ENCODE measurements around the gene SRRM1. TPM values are rescaled to one million over a fixed set of nuclear protein-coding genes. Genes with fewer than 3 reads are reported as not detected.

Gene SRRM1
- total and polyA plus RNA-seq, 10 of the 15 experiments (the other 5 are each of a cell fraction or from before 2014, with no cell fraction given), result 36.8 to 285 (median 126) TPM

- TF ChIP-seq, protein P1, sequence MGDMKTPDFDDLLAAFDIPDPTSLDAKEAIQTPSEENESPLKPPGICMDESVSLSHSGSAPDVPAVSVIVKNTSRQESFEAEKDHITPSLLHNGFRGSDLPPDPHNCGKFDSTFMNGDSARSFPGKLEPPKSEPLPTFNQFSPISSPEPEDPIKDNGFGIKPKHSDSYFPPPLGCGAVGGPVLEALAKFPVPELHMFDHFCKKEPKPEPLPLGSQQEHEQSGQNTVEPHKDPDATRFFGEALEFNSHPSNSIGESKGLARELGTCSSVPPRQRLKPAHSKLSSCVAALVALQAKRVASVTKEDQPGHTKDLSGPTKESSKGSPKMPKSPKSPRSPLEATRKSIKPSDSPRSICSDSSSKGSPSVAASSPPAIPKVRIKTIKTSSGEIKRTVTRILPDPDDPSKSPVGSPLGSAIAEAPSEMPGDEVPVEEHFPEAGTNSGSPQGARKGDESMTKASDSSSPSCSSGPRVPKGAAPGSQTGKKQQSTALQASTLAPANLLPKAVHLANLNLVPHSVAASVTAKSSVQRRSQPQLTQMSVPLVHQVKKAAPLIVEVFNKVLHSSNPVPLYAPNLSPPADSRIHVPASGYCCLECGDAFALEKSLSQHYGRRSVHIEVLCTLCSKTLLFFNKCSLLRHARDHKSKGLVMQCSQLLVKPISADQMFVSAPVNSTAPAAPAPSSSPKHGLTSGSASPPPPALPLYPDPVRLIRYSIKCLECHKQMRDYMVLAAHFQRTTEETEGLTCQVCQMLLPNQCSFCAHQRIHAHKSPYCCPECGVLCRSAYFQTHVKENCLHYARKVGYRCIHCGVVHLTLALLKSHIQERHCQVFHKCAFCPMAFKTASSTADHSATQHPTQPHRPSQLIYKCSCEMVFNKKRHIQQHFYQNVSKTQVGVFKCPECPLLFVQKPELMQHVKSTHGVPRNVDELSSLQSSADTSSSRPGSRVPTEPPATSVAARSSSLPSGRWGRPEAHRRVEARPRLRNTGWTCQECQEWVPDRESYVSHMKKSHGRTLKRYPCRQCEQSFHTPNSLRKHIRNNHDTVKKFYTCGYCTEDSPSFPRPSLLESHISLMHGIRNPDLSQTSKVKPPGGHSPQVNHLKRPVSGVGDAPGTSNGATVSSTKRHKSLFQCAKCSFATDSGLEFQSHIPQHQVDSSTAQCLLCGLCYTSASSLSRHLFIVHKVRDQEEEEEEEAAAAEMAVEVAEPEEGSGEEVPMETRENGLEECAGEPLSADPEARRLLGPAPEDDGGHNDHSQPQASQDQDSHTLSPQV (IDR thresholded peaks at IDR 0.05), result no peak
- TF ChIP-seq HDGF (IDR thresholded peaks at IDR 0.05) (peak; percentile 72; the same call in 1 of the 2 replicates), FOXM1 (IDR thresholded peaks at IDR 0.05; ENCODE audit: low read depth, low read length) (no peak), NRF1 (conservative IDR thresholded peaks at IDR 0.05; ENCODE audit: low read depth, low read length) (peak; percentile 98), ZSCAN29 (IDR thresholded peaks at IDR 0.05) (no peak), RAD51 (IDR thresholded peaks at IDR 0.05) (peak; percentile 89), POU2F2 (IDR thresholded peaks at IDR 0.05; ENCODE audit: borderline replicate concordance, low read depth, low read length) (peak; percentile 42; the same call in 2 of the 3 replicates), TAF1 (IDR thresholded peaks at IDR 0.05; ENCODE audit: borderline replicate concordance, low read depth, low read length) (peak; percentile 55; the same call in 1 of the 2 replicates), BCL11A (IDR thresholded peaks at IDR 0.05; ENCODE audit: low read depth, low read length) (no peak), CREM (IDR thresholded peaks at IDR 0.05; ENCODE audit: low read depth) (peak; percentile 92), ZBTB33 (IDR thresholded peaks at IDR 0.05) (no peak), MTA2 (IDR thresholded peaks at IDR 0.05; ENCODE audit: low read depth) (no peak)
- TF ChIP-seq, protein P2, sequence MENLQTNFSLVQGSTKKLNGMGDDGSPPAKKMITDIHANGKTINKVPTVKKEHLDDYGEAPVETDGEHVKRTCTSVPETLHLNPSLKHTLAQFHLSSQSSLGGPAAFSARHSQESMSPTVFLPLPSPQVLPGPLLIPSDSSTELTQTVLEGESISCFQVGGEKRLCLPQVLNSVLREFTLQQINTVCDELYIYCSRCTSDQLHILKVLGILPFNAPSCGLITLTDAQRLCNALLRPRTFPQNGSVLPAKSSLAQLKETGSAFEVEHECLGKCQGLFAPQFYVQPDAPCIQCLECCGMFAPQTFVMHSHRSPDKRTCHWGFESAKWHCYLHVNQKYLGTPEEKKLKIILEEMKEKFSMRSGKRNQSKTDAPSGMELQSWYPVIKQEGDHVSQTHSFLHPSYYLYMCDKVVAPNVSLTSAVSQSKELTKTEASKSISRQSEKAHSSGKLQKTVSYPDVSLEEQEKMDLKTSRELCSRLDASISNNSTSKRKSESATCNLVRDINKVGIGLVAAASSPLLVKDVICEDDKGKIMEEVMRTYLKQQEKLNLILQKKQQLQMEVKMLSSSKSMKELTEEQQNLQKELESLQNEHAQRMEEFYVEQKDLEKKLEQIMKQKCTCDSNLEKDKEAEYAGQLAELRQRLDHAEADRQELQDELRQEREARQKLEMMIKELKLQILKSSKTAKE (IDR thresholded peaks at IDR 0.05; ENCODE audit: low read depth, poor library complexity, severe bottlenecking), result no peak
- TF ChIP-seq, protein P3, sequence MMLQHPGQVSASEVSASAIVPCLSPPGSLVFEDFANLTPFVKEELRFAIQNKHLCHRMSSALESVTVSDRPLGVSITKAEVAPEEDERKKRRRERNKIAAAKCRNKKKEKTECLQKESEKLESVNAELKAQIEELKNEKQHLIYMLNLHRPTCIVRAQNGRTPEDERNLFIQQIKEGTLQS (IDR thresholded peaks at IDR 0.05; ENCODE audit: borderline replicate concordance, extremely low read depth, low read depth, low read length), result peak; percentile 34; the same call in 1 of the 2 replicates
- TF ChIP-seq, protein P4, sequence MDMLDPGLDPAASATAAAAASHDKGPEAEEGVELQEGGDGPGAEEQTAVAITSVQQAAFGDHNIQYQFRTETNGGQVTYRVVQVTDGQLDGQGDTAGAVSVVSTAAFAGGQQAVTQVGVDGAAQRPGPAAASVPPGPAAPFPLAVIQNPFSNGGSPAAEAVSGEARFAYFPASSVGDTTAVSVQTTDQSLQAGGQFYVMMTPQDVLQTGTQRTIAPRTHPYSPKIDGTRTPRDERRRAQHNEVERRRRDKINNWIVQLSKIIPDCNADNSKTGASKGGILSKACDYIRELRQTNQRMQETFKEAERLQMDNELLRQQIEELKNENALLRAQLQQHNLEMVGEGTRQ (IDR thresholded peaks at IDR 0.05; ENCODE audit: borderline replicate concordance, low read depth, low read length), result peak; percentile 68
- TF ChIP-seq, protein P5, sequence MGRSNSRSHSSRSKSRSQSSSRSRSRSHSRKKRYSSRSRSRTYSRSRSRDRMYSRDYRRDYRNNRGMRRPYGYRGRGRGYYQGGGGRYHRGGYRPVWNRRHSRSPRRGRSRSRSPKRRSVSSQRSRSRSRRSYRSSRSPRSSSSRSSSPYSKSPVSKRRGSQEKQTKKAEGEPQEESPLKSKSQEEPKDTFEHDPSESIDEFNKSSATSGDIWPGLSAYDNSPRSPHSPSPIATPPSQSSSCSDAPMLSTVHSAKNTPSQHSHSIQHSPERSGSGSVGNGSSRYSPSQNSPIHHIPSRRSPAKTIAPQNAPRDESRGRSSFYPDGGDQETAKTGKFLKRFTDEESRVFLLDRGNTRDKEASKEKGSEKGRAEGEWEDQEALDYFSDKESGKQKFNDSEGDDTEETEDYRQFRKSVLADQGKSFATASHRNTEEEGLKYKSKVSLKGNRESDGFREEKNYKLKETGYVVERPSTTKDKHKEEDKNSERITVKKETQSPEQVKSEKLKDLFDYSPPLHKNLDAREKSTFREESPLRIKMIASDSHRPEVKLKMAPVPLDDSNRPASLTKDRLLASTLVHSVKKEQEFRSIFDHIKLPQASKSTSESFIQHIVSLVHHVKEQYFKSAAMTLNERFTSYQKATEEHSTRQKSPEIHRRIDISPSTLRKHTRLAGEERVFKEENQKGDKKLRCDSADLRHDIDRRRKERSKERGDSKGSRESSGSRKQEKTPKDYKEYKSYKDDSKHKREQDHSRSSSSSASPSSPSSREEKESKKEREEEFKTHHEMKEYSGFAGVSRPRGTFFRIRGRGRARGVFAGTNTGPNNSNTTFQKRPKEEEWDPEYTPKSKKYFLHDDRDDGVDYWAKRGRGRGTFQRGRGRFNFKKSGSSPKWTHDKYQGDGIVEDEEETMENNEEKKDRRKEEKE (IDR thresholded peaks at IDR 0.05), result no peak
Measured at GRCh38 chr1:24642481-24643362, at the start of gene SRRM1 (continued).
